HG03045 (cell line): Measurements from ENCODE around the gene UTP25.

ENCODE experiments used
- ATAC-seq: cut with Tn5 transposase; IDR thresholded peaks from one replicate; pipeline ENCODE4 v1.9.1; 2021; ENCODE audit warnings: mild to moderate bottlenecking, moderate library complexity; ENCODE audit not compliant: unreplicated experiment

Gene UTP25

GRCh38 chr1:209805875-209806760, 21.7 kb upstream of the UTP25 start, which contains the start of gene IRF6:
TSS of gene IRF6 (minus strand) at chr1:209806142. CDS start at chr1:209801413, 4,729 bp downstream.
- ATAC-seq: peak; percentile 87

- no peak for ATAC-seq
These were observed 20.3 kb upstream of the UTP25 start for GRCh38 chr1:209807509-209807908.

GRCh38 chr1:209808059-209808581, 19.7 kb upstream of the UTP25 start:
- no peak for ATAC-seq

GRCh38 chr1:209809611-209810010, 18.2 kb upstream of the UTP25 start:
- no peak for ATAC-seq

- no peak for ATAC-seq
These were observed 17.0 kb upstream of the UTP25 start for GRCh38 chr1:209810783-209811182.

- no peak for ATAC-seq
These were observed 13.9 kb upstream of the UTP25 start for GRCh38 chr1:209813902-209814301.

- no peak for ATAC-seq
These were observed 12.3 kb upstream of the UTP25 start for GRCh38 chr1:209815490-209815889.

GRCh38 chr1:209815931-209816341, 11.8 kb upstream of the UTP25 start:
- no peak for ATAC-seq

GRCh38 chr1:209816923-209817322, 10.8 kb upstream of the UTP25 start:
- no peak for ATAC-seq

- no peak for ATAC-seq
These were observed 10.1 kb upstream of the UTP25 start for GRCh38 chr1:209817691-209818090.

- no peak for ATAC-seq
These were observed 8.7 kb upstream of the UTP25 start for GRCh38 chr1:209819058-209819457.

- ATAC-seq: no peak
These were observed 6.8 kb upstream of the UTP25 start for GRCh38 chr1:209820986-209821385.

GRCh38 chr1:209822706-209823105, 5.1 kb upstream of the UTP25 start:
- ATAC-seq: no peak

GRCh38 chr1:209823143-209824041, 4.4 kb upstream of the UTP25 start:
- no peak for ATAC-seq

- ATAC-seq: no peak
These were observed 2.0 kb upstream of the UTP25 start for GRCh38 chr1:209825591-209826434.

GRCh38 chr1:209829716-209830115, 1.9 kb downstream of the UTP25 start:
- ATAC-seq: no peak

- no peak for ATAC-seq
These were observed 3.0 kb downstream of the UTP25 start for GRCh38 chr1:209830722-209831121.

- no peak for ATAC-seq
These were observed 3.8 kb downstream of the UTP25 start for GRCh38 chr1:209831615-209832014.

GRCh38 chr1:209835782-209836298, 8.1 kb downstream of the UTP25 start:
- no peak for ATAC-seq

- no peak for ATAC-seq
These were observed 9.9 kb downstream of the UTP25 start for GRCh38 chr1:209837671-209838070.
